H1 (cell line): ENCODE data around the gene ZSCAN20. TPM values are rescaled to one million over a fixed set of nuclear protein-coding genes. Genes with fewer than 3 reads are reported as not detected.

Experiments used
- CTCF ChIA-PET: fragments of 300-600 bp; sonication (Branson Sonifier 250); formaldehyde crosslinking; loops from one replicate; lab custom pipeline; 2021; ENCODE audit not compliant: partially characterized antibody; lab: Charles Lee
- POLR2A ChIA-PET: fragments of 300-600 bp; sonication (Branson Sonifier 250); formaldehyde crosslinking; loops from one replicate; lab custom pipeline; 2021; ENCODE audit warnings: inconsistent platforms; ENCODE audit not compliant: partially characterized antibody; lab: Charles Lee
- DNase-seq, 2 experiments: peaks; one replicate each; pipeline versions ENCODE4 v3.0.0 to v3.0.0-alpha.2; 2010 to 2022; ENCODE audit warnings: low spot score in 2 of 2, low read depth in 1 of 2, mixed read lengths in 1 of 2
- FAIRE-seq: peaks from 2 replicates; lab custom pipeline; 2011; peaks lifted over from hg19 to GRCh38; lab: Jason Lieb, UNC
- H2AFZ ChIP-seq: 2 replicates; pipeline ENCODE4 v1.8.1; 2012; ENCODE audit warnings: low read length, inconsistent platforms
- H2AK5ac ChIP-seq: 2 replicates; pipeline ENCODE4 v1.6.1; 2013; ENCODE audit warnings: low read depth, low read length
- H2BK120ac ChIP-seq: replicated peaks from 2 replicates; pipeline ENCODE3; 2013; ENCODE audit warnings: low read depth, low read length, inconsistent platforms
- H2BK12ac ChIP-seq: 2 replicates; pipeline ENCODE4 v1.6.1; 2013; ENCODE audit warnings: low read depth, low read length
- H2BK15ac ChIP-seq: 2 replicates; pipeline ENCODE4 v1.6.1; 2013; ENCODE audit warnings: low read length
- H2BK20ac ChIP-seq: 2 replicates; pipeline ENCODE4 v1.6.1; 2013; ENCODE audit warnings: low read length
- H2BK5ac ChIP-seq: 2 replicates; pipeline ENCODE4 v1.6.1; 2013; ENCODE audit warnings: low read depth, low read length
- H3K14ac ChIP-seq: 2 replicates; pipeline ENCODE4 v1.6.1; 2013; ENCODE audit warnings: inconsistent platforms; ENCODE audit not compliant: insufficient read length
- H3K18ac ChIP-seq: 2 replicates; pipeline ENCODE4 v1.6.1; 2013; ENCODE audit warnings: low read length; ENCODE audit errors: extremely low read depth
- H3K23ac ChIP-seq: 2 replicates; pipeline ENCODE4 v1.6.1; 2013; ENCODE audit warnings: inconsistent platforms; ENCODE audit not compliant: insufficient read length
- H3K23me2 ChIP-seq: 2 replicates; pipeline ENCODE4 v1.6.1; 2013; ENCODE audit warnings: low read depth, low read length
- H3K27ac ChIP-seq: 2 replicates; pipeline ENCODE4 v1.6.1; 2011; ENCODE audit warnings: low read depth, low read length, inconsistent platforms
- H3K27me3 ChIP-seq, 4 experiments: replicated peaks in 1 of 4; 1 replicate in 1 of 4; 2 replicates in 3 of 4; pipeline versions ENCODE4 v1.6.1 to v1.8.1; 2011 to 2013; ENCODE audit warnings: low read length in 3 of 4, mild to moderate bottlenecking in 3 of 4, inconsistent platforms in 2 of 4, mixed read lengths in 2 of 4, moderate library complexity in 1 of 4; ENCODE audit not compliant: control insufficient read depth in 3 of 4, insufficient read depth in 3 of 4; ENCODE audit errors: extremely low read depth in 1 of 4
- H3K36me3 ChIP-seq, 4 experiments: 2 replicates each; pipeline versions ENCODE4 v1.6.1 to v1.8.1; 2011 to 2013; ENCODE audit warnings: mild to moderate bottlenecking in 4 of 4, low read length in 3 of 4, moderate library complexity in 2 of 4, control low read depth in 1 of 4, inconsistent platforms in 1 of 4; ENCODE audit not compliant: insufficient read depth in 4 of 4, control insufficient read depth in 2 of 4
- H3K4ac ChIP-seq: replicated peaks from 2 replicates; pipeline ENCODE3; 2013; ENCODE audit warnings: low read length, low read depth, mixed read lengths, inconsistent platforms; ENCODE audit not compliant: insufficient read length
- H3K4me1 ChIP-seq, 4 experiments: replicated peaks in 1 of 4; 1 replicate in 1 of 4; 2 replicates in 3 of 4; pipeline versions ENCODE4 v1.6.1 to v1.8.1; 2011 to 2013; ENCODE audit warnings: low read length in 3 of 4, inconsistent platforms in 2 of 4, mixed read lengths in 1 of 4; ENCODE audit not compliant: insufficient read depth in 4 of 4, control insufficient read depth in 3 of 4
- H3K4me2 ChIP-seq, 2 experiments: 2 replicates each; pipeline versions ENCODE4 v1.6.1 to v1.8.1; 2011 to 2013; ENCODE audit warnings: low read depth in 2 of 2, low read length in 2 of 2, control low read depth in 1 of 2, inconsistent platforms in 1 of 2, mild to moderate bottlenecking in 1 of 2; ENCODE audit not compliant: insufficient read depth in 1 of 2
- H3K4me3 ChIP-seq, 4 experiments: fragments of 200-600, 300-600 bp in 1 of 4; sonication (generic), shearing (Covaris generic), sonication (Bioruptor Twin) in 1 of 4; 2 replicates each; pipeline versions ENCODE4 v1.5.1 to v1.8.1; 2011 to 2016; ENCODE audit warnings: low read length in 4 of 4, low read depth in 3 of 4, control low read depth in 2 of 4, inconsistent platforms in 2 of 4, mild to moderate bottlenecking in 2 of 4, mixed read lengths in 1 of 4, moderate library complexity in 1 of 4; ENCODE audit not compliant: insufficient read depth in 2 of 4; ENCODE audit errors: extremely low read depth in 1 of 4
- H3K56ac ChIP-seq: replicated peaks from 2 replicates; pipeline ENCODE3; 2013; ENCODE audit warnings: low read depth, mild to moderate bottlenecking, mixed read lengths, low read length, inconsistent platforms; ENCODE audit not compliant: insufficient read length
- H3K79me1 ChIP-seq: 2 replicates; pipeline ENCODE4 v1.6.1; 2013; ENCODE audit warnings: low read depth, low read length, control low read depth
- H3K79me2 ChIP-seq, 2 experiments: 2 replicates each; pipeline versions ENCODE4 v1.6.1 to v1.8.1; 2012 to 2013; ENCODE audit warnings: low read length in 2 of 2, mild to moderate bottlenecking in 2 of 2, inconsistent platforms in 1 of 2; ENCODE audit not compliant: insufficient read depth in 2 of 2, control insufficient read depth in 1 of 2
- H3K9ac ChIP-seq, 4 experiments: replicated peaks in 1 of 4; 1 replicate in 1 of 4; 2 replicates in 3 of 4; pipeline versions ENCODE4 v1.6.1 to v1.8.1; 2011 to 2013; ENCODE audit warnings: low read depth in 3 of 4, low read length in 3 of 4, control low read depth in 2 of 4, mild to moderate bottlenecking in 2 of 4, moderate library complexity in 2 of 4, inconsistent platforms in 1 of 4; ENCODE audit errors: extremely low read depth in 1 of 4
- H3K9me3 ChIP-seq, 2 experiments: 2 replicates each; pipeline versions ENCODE4 v1.6.1 to v1.8.1; 2012 to 2013; ENCODE audit warnings: mild to moderate bottlenecking in 2 of 2, moderate library complexity in 2 of 2, control low read depth in 1 of 2, inconsistent platforms in 1 of 2, low read depth in 1 of 2, low read length in 1 of 2, mixed read lengths in 1 of 2; ENCODE audit not compliant: insufficient read depth in 2 of 2
- H4K20me1 ChIP-seq, 2 experiments: replicated peaks in 1 of 2; 2 replicates each; pipeline versions ENCODE3 to v1.8.1; 2011 to 2013; ENCODE audit warnings: inconsistent platforms in 2 of 2, low read length in 2 of 2, mild to moderate bottlenecking in 1 of 2; ENCODE audit not compliant: insufficient read depth in 2 of 2, control insufficient read depth in 1 of 2
- H4K5ac ChIP-seq: 2 replicates; pipeline ENCODE4 v1.6.1; 2013; ENCODE audit warnings: low read length, low read depth, mixed read lengths, inconsistent platforms; ENCODE audit not compliant: insufficient read length
- H4K8ac ChIP-seq: 2 replicates; pipeline ENCODE4 v1.8.0; 2013; ENCODE audit warnings: mild to moderate bottlenecking, moderate library complexity, low read length, inconsistent platforms; ENCODE audit not compliant: insufficient read depth; ENCODE audit errors: extremely low read depth
- H4K91ac ChIP-seq: replicated peaks from 2 replicates; pipeline ENCODE3; 2013; ENCODE audit warnings: low read length, mixed read lengths, inconsistent platforms; ENCODE audit not compliant: insufficient read length
- BACH1 ChIP-seq: IDR thresholded peaks from 2 replicates; pipeline ENCODE4 v1.6.1; 2012; ENCODE audit warnings: low read length, improper control_type of control experiment
- BRCA1 ChIP-seq: IDR thresholded peaks from 2 replicates; pipeline ENCODE4 v1.6.1; 2012; ENCODE audit warnings: low read depth, low read length, improper control_type of control experiment
- CBX5 ChIP-seq: fragments of 300-800, 300-1000 bp; sonication (generic); IDR thresholded peaks from 2 replicates; pipeline ENCODE4 v1.7.1; 2016; ENCODE audit warnings: antibody characterized with exemption, low read length, low read depth
- GABPA ChIP-seq: IDR thresholded peaks from 2 replicates; pipeline ENCODE4 v1.6.1; 2011; ENCODE audit warnings: mild to moderate bottlenecking, low read length, moderate library complexity, borderline replicate concordance; ENCODE audit not compliant: insufficient read depth
- HDAC2 ChIP-seq, 2 experiments: fragments of 300-600 bp in 1 of 2; sonication (generic) in 1 of 2; IDR thresholded peaks; 2 replicates each; pipeline ENCODE4 v1.6.1; 2011 to 2012; ENCODE audit warnings: low read depth in 2 of 2, low read length in 2 of 2, mild to moderate bottlenecking in 2 of 2, moderate library complexity in 2 of 2, borderline replicate concordance in 1 of 2, inconsistent platforms in 1 of 2
- JUN ChIP-seq: IDR thresholded peaks from 2 replicates; pipeline ENCODE4 v1.6.1; 2011; ENCODE audit warnings: low read depth, mild to moderate bottlenecking, improper control_type of control experiment, low read length
- NANOG ChIP-seq: IDR thresholded peaks from 2 replicates; pipeline ENCODE4 v1.6.1; 2011; ENCODE audit warnings: low read length, low read depth, mild to moderate bottlenecking, inconsistent platforms; ENCODE audit not compliant: insufficient read depth, poor library complexity, severe bottlenecking
- PHF8 ChIP-seq: fragments of 200-600 bp; sonication (generic); conservative IDR thresholded peaks from 2 replicates; pipeline ENCODE4 v1.7.1; 2012; ENCODE audit warnings: low read depth, mild to moderate bottlenecking, inconsistent platforms, low read length, moderate library complexity
- POLR2AphosphoS5 ChIP-seq: IDR thresholded peaks from 2 replicates; pipeline ENCODE4 v1.6.1; 2011; ENCODE audit warnings: low read depth, low read length
- RXRA ChIP-seq: IDR thresholded peaks from 2 replicates; pipeline ENCODE4 v1.6.1; 2011; ENCODE audit warnings: low read depth, mild to moderate bottlenecking, low read length, moderate library complexity; ENCODE audit not compliant: insufficient read depth
- SAP30 ChIP-seq: fragments of 300-600 bp; sonication (generic); IDR thresholded peaks from 2 replicates; pipeline ENCODE4 v1.7.1; 2012; ENCODE audit warnings: low read length, moderate library complexity, mild to moderate bottlenecking, inconsistent platforms; ENCODE audit not compliant: insufficient read depth, insufficient replicate concordance
- SIX5 ChIP-seq: IDR thresholded peaks from 2 replicates; pipeline ENCODE4 v1.6.1; 2011; ENCODE audit warnings: mild to moderate bottlenecking, low read depth, low read length
- SRF ChIP-seq: IDR thresholded peaks from 2 replicates; pipeline ENCODE4 v1.6.1; 2011; ENCODE audit warnings: mild to moderate bottlenecking, low read depth, low read length, moderate library complexity
- TBP ChIP-seq: IDR thresholded peaks from 2 replicates; pipeline ENCODE4 v1.6.1; 2011; ENCODE audit warnings: low read depth, low read length, improper control_type of control experiment
- WGBS, 2 experiments: shearing (Covaris generic) in 1 of 2; methylation state at CpG; one replicate each; pipeline versions ENCODE4 v1.1.6 to v1.1.7; 2013 to 2015; ENCODE audit warnings: low lambda C conversion rate in 2 of 2, mixed read lengths in 2 of 2, inconsistent platforms in 1 of 2, low coverage in 1 of 2, missing lambda C conversion rate in 1 of 2; ENCODE audit not compliant: insufficient replicate concordance in 2 of 2, insufficient coverage in 1 of 2, insufficient read length in 1 of 2; ENCODE audit errors: extremely low coverage in 1 of 2, missing lambda C conversion rate in 1 of 2; 5-methylcytosine and 5-hydroxymethylcytosine counted together
- polyA plus RNA-seq, 7 experiments: library from polyadenylated mRNA; depleted of rRNA in 3 of 7; stranded (reverse) in 5 of 7; unstranded in 2 of 7; fragments of >200 nt in 5 of 7; fragments of 200-250 nt in 2 of 7; gene quantifications; 1 replicate in 5 of 7; 2 replicates in 1 of 7; 4 replicates in 1 of 7; pipeline versions ENCODE4 v1.2.1 to v1.2.3, GENCODE V29; 2011 to 2013; ENCODE audit warnings: missing spikeins in 2 of 7, mixed read lengths in 2 of 7
- total RNA-seq: library from RNA; stranded (reverse); fragmentation: NEBNext Ultra II Directional; extraction: Animal tissue kit (Norgen Biotek cat#: 25700); gene quantifications from 2 replicates; pipeline ENCODE4 v1.2.1, GENCODE V29; 2021

The ZSCAN20 gene
- total and polyA plus RNA-seq, 2 of the 8 experiments (the other 6 are each of a cell fraction or from before 2014, with no cell fraction given), result 0.70 to 3.4 TPM

DNA sequence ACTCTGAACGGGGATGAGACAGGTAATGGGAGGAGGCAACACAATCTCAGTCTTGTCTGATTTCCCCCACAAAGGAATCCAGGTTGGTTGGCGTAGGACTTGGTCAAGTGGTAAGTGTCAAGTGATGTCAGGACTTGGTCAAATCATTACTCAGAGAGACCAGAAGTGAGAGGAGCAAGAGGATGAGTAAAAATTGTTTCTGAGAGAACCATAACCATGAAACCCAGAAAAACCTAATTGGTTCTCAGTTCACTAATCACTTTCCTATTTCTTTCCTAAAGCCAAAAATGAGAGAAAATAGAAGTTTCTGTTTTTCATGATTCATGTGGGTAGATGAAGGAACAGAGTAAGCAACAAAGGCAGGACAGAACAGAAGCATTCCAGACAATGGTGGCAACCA, 46.5 kb upstream of the ZSCAN20 start:
- Histone ChIP-seq H4K91ac (no peak overlapping the region), H3K14ac (no peak overlapping the region), H4K8ac (no peak overlapping the region), H2BK5ac (no peak overlapping the region), H3K4me2 (no peak overlapping the region), H3K23ac (no peak overlapping the region), H2BK12ac (no peak overlapping the region), H3K27ac (no peak overlapping the region), H2AK5ac (no peak overlapping the region), H3K27me3 (peaks cover 0 to 15% (median 12%) of the 10 kb centered on the region in 4 experiments; a peak in 5 of 7 replicates), H3K18ac (no peak overlapping the region), H4K5ac (no peak overlapping the region), H4K20me1 (no peaks in the 10 kb centered on the region), H2BK120ac (no peak overlapping the region), H3K9ac (no peak overlapping the region), H3K79me2 (no peaks in the 10 kb centered on the region), H3K4ac (no peak overlapping the region), H3K79me1 (no peaks in the 10 kb centered on the region; the same call in 1 of the 2 replicates), H3K4me1 (peaks cover 0 to 18% (median 6%) of the 10 kb centered on the region in 4 experiments; a peak in 5 of 7 replicates), H2BK15ac (no peak overlapping the region), H3K9me3 (no peaks in the 10 kb centered on the region), H3K23me2 (peaks cover 5% of the 10 kb centered on the region; the same call in 1 of the 2 replicates), H3K36me3 (no peaks in the 10 kb centered on the region), H3K4me3 (no peak overlapping the region), H2AFZ (no peak overlapping the region), H2BK20ac (no peak overlapping the region; the same call in 1 of the 2 replicates), H3K56ac (no peak overlapping the region)
- POLR2A ChIA-PET, result no interaction called here
- CTCF ChIA-PET, result interaction anchor here (0.6 kb wide), 1 partner anchor 185 kb away, joined by 3 read pairs; no protein-coding TSS in a partner anchor
- DNase-seq (no peak), FAIRE-seq (no peak)
- WGBS, 2 experiments, result 80% methylated on average over 2 of the region's 2 CpGs; no CpG with 5 or more reads in 1 of the 2 experiments
- TF ChIP-seq SAP30 (no peak), TBP (no peak), SIX5 (no peak), CBX5 (no peak), JUN (no peak), BACH1 (no peak), GABPA (no peak), RXRA (no peak), BRCA1 (no peak), POLR2AphosphoS5 (no peak), SRF (no peak), PHF8 (no peak), HDAC2 (IDR thresholded peaks at IDR 0.05; ENCODE audit: borderline replicate concordance in 1 of 2, low read depth in 2 of 2, low read length in 2 of 2) (no peak), NANOG (no peak)
